ENCODE data around the gene PDXP. TPM values are rescaled to one million over a fixed set of nuclear protein-coding genes. Genes with fewer than 3 reads are reported as not detected.

The PDXP gene
- total and polyA plus RNA-seq, 2 of the 13 experiments (the other 11 are each of a cell fraction or from before 2014, with no cell fraction given), result 58.2 to 70.6 TPM

DNA sequence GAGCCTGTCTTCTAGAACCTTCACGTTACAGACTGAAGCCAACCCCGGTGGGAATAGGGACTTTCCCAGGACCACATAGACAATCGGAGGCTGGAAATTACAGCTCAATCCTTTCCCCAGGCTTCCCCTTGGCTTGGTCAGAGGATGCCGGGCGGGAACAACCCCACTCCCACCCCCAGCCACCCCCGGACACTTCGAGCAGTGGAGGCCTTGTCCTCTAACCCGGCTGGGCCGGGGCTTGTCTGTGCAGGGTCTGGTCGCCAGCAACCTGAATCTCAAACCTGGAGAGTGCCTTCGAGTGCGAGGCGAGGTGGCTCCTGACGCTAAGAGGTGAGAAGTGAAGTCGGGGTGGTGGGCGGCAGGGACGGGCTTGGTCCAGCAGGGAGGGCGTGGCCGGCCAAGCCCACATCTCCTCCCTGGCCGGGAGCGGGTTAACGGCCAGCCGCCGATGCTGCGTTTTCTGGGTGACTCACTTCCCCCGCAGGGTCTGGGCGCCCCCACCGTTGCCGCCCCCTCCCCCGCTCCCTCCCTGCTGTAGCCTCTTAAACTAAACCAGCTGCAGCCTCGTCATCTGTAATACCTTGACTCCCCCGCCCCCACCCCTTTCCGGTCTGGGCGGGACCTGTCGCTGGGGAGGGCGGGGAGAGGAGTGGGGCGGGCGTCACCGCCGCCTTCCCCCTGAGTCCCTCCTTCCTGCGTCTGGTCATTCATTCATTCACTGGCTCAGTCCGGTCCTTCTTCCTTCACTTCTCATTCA lies 18.4 kb downstream of the PDXP start (continued):
- TF ChIP-seq, protein P1, sequence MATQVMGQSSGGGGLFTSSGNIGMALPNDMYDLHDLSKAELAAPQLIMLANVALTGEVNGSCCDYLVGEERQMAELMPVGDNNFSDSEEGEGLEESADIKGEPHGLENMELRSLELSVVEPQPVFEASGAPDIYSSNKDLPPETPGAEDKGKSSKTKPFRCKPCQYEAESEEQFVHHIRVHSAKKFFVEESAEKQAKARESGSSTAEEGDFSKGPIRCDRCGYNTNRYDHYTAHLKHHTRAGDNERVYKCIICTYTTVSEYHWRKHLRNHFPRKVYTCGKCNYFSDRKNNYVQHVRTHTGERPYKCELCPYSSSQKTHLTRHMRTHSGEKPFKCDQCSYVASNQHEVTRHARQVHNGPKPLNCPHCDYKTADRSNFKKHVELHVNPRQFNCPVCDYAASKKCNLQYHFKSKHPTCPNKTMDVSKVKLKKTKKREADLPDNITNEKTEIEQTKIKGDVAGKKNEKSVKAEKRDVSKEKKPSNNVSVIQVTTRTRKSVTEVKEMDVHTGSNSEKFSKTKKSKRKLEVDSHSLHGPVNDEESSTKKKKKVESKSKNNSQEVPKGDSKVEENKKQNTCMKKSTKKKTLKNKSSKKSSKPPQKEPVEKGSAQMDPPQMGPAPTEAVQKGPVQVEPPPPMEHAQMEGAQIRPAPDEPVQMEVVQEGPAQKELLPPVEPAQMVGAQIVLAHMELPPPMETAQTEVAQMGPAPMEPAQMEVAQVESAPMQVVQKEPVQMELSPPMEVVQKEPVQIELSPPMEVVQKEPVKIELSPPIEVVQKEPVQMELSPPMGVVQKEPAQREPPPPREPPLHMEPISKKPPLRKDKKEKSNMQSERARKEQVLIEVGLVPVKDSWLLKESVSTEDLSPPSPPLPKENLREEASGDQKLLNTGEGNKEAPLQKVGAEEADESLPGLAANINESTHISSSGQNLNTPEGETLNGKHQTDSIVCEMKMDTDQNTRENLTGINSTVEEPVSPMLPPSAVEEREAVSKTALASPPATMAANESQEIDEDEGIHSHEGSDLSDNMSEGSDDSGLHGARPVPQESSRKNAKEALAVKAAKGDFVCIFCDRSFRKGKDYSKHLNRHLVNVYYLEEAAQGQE (IDR thresholded peaks at IDR 0.05; ENCODE audit: borderline replicate concordance in 1 of 2, low read depth in 1 of 2, low read length in 2 of 2), result no peak
- peak; percentile 97 for TF ChIP-seq ETV5 (CRISPR knock-in tag; IDR thresholded peaks at IDR 0.05; ENCODE audit: borderline replicate concordance)
- peak; percentile 92 for TF ChIP-seq ZNF24 (IDR thresholded peaks at IDR 0.05)
- no peak for TF ChIP-seq ZNF513 (CRISPR knock-in tag; conservative IDR thresholded peaks at IDR 0.05)
- TF ChIP-seq KLF15 (CRISPR knock-in tag; IDR thresholded peaks at IDR 0.05; ENCODE audit: borderline replicate concordance), result no peak
- peak; percentile 38; the same call in 1 of the 2 replicates for TF ChIP-seq TFDP1 (CRISPR knock-in tag; IDR thresholded peaks at IDR 0.05; ENCODE audit: borderline replicate concordance)
- peak; percentile 61; the same call in 1 of the 2 replicates for TF ChIP-seq ATF3 (CRISPR knock-in tag; IDR thresholded peaks at IDR 0.05)
- 0 out of 2 replicates have a peak, but pooled peaks have one; percentile 9 for TF ChIP-seq MED1 (CRISPR knock-in tag; IDR thresholded peaks at IDR 0.05)
- TF ChIP-seq ZBTB7B (CRISPR knock-in tag; IDR thresholded peaks at IDR 0.05), result 0 out of 2 replicates have a peak, but pooled peaks have one; percentile 9
- TF ChIP-seq, protein P2, sequence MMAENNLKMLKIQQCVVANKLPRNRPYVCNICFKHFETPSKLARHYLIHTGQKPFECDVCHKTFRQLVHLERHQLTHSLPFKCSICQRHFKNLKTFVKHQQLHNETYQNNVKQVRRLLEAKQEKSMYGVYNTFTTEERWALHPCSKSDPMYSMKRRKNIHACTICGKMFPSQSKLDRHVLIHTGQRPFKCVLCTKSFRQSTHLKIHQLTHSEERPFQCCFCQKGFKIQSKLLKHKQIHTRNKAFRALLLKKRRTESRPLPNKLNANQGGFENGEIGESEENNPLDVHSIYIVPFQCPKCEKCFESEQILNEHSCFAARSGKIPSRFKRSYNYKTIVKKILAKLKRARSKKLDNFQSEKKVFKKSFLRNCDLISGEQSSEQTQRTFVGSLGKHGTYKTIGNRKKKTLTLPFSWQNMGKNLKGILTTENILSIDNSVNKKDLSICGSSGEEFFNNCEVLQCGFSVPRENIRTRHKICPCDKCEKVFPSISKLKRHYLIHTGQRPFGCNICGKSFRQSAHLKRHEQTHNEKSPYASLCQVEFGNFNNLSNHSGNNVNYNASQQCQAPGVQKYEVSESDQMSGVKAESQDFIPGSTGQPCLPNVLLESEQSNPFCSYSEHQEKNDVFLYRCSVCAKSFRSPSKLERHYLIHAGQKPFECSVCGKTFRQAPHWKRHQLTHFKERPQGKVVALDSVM (CRISPR knock-in tag; IDR thresholded peaks at IDR 0.05), result peak; percentile 16; the same call in 1 of the 2 replicates
- TF ChIP-seq FIP1L1 (IDR thresholded peaks at IDR 0.05; ENCODE audit: borderline replicate concordance, insufficient read depth, low read depth, low read length), result no peak
- TF ChIP-seq HIVEP1 (CRISPR knock-in tag; IDR thresholded peaks at IDR 0.05), result peak; percentile 17; the same call in 1 of the 2 replicates
- no peak for TF ChIP-seq ZBTB3 (CRISPR knock-in tag; IDR thresholded peaks at IDR 0.05; ENCODE audit: borderline replicate concordance, low read depth)
- TF ChIP-seq HBP1 (CRISPR knock-in tag; IDR thresholded peaks at IDR 0.05; ENCODE audit: low read depth), result no peak
- TF ChIP-seq, protein P3, sequence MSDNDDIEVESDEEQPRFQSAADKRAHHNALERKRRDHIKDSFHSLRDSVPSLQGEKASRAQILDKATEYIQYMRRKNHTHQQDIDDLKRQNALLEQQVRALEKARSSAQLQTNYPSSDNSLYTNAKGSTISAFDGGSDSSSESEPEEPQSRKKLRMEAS (IDR thresholded peaks at IDR 0.05), result peak; percentile 59
- no peak for TF ChIP-seq ZNF841 (CRISPR knock-in tag; IDR thresholded peaks at IDR 0.05; ENCODE audit: borderline replicate concordance)
- TF ChIP-seq ZNF543 (CRISPR knock-in tag; IDR thresholded peaks at IDR 0.05), result no peak

Measured in HepG2 (cell line).